ENCODE data around the gene INHBA. TPM values are rescaled to one million over a fixed set of nuclear protein-coding genes. Genes with fewer than 3 reads are reported as not detected.

The INHBA gene
- total RNA-seq, 1 experiment from 2014 or later, result 0.08 TPM

DNA sequence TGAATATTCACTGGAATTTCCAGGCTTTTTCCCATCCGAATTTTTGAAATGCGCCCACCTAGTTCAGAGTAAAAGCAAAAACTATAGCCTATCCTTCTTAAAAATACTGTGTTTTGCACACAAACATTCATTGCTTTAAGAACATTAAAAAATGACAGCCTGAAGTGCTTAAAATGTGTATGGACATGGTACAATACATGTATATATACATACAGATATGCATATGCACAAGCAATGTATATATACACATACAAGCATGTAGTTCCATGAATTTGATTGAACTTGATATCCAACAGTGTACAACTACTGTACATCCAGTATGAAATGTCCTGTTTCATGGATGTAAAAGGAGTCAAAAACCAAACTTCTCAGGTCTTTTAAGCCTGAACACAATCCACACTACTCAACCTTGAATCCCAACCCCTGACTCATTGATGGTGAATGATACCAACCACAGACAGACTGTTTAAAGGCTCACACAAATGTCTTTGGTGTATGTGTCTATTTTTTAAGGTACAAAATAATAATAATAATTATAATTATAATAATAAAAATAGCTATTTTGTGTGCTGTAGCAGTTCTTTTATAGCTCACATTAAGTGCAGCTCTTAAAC is 14.8 kb downstream of the INHBA start:
- no peaks in the 10 kb centered on the region for H3K9me3 ChIP-seq (replicated peaks)
- no peak overlapping the region for H3K4me3 ChIP-seq
- DNase-seq, result no peak
- peaks cover 10% of the 10 kb centered on the region for H3K27me3 ChIP-seq
- no peaks in the 10 kb centered on the region for H3K4me1 ChIP-seq
- no peak overlapping the region for H3K27ac ChIP-seq
- no peaks in the 10 kb centered on the region for H3K36me3 ChIP-seq

DNA sequence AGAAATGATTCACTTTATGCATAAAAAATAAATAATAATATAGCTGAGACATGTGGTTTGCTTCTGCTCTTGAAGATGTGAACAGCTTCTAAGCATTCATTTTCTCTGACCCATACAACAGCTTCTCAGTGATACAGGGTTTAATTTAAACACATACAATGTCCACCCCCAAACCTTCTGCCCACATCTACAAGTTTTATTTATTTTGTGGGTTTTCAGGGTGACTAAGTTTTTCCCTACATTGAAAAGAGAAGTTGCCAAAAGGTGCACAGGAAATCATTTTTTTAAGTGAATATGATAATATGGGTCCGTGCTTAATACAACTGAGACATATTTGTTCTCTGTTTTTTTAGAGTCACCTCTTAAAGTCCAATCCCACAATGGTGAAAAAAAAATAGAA is 17.2 kb downstream of the INHBA start:
- Histone ChIP-seq H3K4me1 (no peaks in the 10 kb centered on the region), H3K27ac (no peak overlapping the region), H3K4me3 (no peak overlapping the region), H3K36me3 (no peaks in the 10 kb centered on the region), H3K27me3 (peaks cover 4% of the 10 kb centered on the region; the same call in 1 of the 2 replicates), H3K9me3 (replicated peaks) (no peaks in the 10 kb centered on the region)
- DNase-seq, result no peak

DNA sequence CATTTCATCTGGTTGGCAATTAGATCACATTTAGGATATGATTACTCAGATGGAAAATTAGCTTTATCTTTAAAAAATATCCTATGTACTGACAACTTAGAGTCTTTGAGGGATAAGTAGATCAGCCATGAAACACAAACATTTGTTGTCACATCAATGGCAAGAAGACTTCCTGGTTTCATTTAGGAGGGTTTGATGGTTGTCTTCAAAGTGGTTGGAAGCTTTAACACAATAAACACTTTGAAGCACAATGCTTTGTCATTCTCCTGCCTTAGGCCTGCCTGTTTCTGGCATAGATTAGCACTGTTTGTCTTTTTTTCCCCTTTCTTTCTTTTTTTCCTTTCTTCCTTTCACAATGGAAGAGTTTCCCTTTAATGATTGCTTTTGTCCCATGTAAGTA is 20.5 kb downstream of the INHBA start:
- no peaks in the 10 kb centered on the region for H3K4me1 ChIP-seq
- no peak overlapping the region for H3K4me3 ChIP-seq
- DNase-seq, result no peak
- H3K27me3 ChIP-seq, result peaks cover 3% of the 10 kb centered on the region; the same call in 1 of the 2 replicates
- H3K27ac ChIP-seq, result no peak overlapping the region
- H3K9me3 ChIP-seq (replicated peaks), result no peaks in the 10 kb centered on the region
- H3K36me3 ChIP-seq, result no peaks in the 10 kb centered on the region

DNA sequence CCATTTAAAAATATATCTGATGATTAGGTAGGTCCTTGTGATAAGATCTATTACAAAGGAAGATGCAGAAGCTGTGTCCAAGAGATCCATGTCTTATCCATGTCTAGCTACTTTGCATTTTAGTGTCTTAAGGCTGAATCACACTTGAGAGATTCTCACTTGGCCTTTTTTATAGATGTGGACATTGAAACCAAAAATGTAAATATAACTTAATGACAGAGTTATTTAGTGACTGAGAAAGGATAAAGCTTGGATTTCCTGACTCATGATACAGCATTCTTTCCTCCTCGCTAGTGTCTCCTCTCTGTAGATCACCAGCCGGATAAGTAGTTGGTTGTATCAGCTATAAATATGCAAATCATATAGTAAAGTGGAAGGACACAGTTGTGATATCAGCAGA is 23.3 kb downstream of the INHBA start:
- no peak for DNase-seq

DNA sequence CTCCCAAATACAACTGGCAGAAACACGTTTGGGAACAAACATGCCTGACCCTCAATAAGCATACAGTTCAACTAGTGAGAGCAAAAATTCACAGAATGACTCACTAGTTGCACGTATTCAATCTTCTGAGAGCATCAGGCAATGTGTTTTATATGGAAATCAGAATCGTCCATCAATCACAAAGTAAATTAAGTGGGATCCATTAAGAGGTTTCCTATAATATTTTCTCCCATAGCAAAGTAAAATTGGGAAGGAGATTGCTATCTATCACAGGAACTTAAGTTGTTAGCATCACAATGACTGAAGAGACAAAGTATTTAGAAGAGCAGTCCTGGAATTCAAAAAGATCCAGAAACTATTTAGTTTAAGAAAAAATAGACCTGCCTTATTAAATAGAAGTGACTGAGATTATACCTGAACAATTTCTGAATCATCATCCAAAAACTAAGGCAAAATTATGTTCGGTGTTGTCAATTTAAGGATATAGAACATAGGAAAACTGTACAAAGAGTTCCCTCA is 28.3 kb downstream of the INHBA start:
- Histone ChIP-seq H3K36me3 (no peaks in the 10 kb centered on the region), H3K4me3 (no peak overlapping the region), H3K9me3 (replicated peaks) (no peaks in the 10 kb centered on the region), H3K27ac (no peak overlapping the region), H3K27me3 (peaks cover 7% of the 10 kb centered on the region; the same call in 1 of the 2 replicates), H3K4me1 (no peaks in the 10 kb centered on the region)
- DNase-seq, result no peak

More for the DNA sequence above, 23.3 kb downstream of the INHBA start:
- H3K4me1 ChIP-seq, result no peaks in the 10 kb centered on the region
- H3K36me3 ChIP-seq, result no peaks in the 10 kb centered on the region
- H3K27me3 ChIP-seq, result peaks cover 6% of the 10 kb centered on the region; the same call in 1 of the 2 replicates
- H3K4me3 ChIP-seq, result no peak overlapping the region
- no peaks in the 10 kb centered on the region for H3K9me3 ChIP-seq (replicated peaks)
- H3K27ac ChIP-seq, result no peak overlapping the region

DNA sequence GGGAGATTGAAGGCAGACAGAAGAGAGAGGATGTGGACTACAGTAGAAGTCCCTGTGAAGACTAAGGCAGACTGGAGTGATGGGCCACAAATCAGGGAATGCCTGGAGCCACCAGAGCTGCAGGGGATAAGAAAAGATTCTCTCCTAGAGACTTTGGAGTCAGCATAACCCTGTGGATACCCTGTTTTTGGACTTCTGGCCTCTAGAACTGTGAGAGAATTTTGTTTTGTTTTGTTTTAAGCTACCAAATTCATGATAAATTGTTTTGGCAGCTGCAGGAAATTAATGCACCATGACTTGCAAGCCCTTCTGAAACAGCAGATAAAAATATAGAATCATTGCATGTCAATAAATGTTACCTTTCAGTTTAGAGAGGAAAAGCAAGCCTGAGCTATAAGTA is 41.3 kb downstream of the INHBA start:
- H3K9me3 ChIP-seq (replicated peaks), result no peaks in the 10 kb centered on the region
- no peaks in the 10 kb centered on the region for H3K36me3 ChIP-seq
- no peak overlapping the region for H3K27ac ChIP-seq
- H3K4me1 ChIP-seq, result no peaks in the 10 kb centered on the region
- peaks cover 4% of the 10 kb centered on the region; the same call in 1 of the 2 replicates for H3K27me3 ChIP-seq
- no peak for DNase-seq
- H3K4me3 ChIP-seq, result no peak overlapping the region

DNA sequence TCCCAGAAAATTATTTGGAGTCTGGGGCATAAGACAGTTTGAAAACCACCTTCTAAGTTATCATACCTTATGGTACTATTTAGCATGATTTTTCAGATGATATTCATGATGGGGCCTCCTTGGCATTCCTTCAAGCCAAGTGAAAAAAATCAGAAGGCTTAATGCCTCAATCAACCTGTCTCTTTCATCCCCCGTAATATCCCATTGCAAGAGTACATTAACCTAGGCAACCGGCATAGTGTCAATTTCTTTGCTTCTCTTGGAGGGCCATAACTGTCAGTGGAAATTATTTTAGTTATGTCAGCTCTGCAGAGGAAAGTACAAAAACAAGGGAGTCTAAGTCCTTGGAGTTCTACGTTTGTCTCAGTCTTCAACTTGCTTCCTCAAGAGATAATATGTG is 43.4 kb downstream of the INHBA start:
- Histone ChIP-seq H3K27ac (no peak overlapping the region), H3K4me3 (no peak overlapping the region), H3K9me3 (replicated peaks) (no peaks in the 10 kb centered on the region), H3K4me1 (no peaks in the 10 kb centered on the region), H3K27me3 (peaks cover 4% of the 10 kb centered on the region; the same call in 1 of the 2 replicates), H3K36me3 (no peaks in the 10 kb centered on the region)
- DNase-seq, result no peak

DNA sequence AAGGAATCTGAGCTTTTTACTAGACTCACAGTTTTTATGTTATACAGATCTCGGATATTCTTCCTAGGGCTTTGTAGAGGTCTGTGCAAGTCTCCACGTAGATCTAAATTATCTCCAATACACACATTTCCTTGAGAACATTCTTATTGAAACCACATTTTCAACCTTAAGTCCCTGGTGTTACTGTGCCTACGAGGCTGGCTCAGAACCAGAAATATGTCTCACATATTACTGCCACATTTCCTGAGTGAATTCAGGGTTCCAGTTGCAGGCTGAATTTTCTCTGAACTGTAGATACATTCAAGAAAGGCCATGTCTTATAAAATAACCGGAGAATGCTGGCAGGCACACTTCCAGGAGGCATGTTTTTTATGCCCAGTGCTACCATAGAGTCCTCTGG is 46.5 kb downstream of the INHBA start:
- no peaks in the 10 kb centered on the region for H3K4me1 ChIP-seq
- H3K4me3 ChIP-seq, result no peak overlapping the region
- H3K9me3 ChIP-seq (replicated peaks), result no peaks in the 10 kb centered on the region
- no peak for DNase-seq
- H3K27me3 ChIP-seq, result peaks cover 4% of the 10 kb centered on the region; the same call in 1 of the 2 replicates
- no peaks in the 10 kb centered on the region for H3K36me3 ChIP-seq
- H3K27ac ChIP-seq, result no peak overlapping the region

DNA sequence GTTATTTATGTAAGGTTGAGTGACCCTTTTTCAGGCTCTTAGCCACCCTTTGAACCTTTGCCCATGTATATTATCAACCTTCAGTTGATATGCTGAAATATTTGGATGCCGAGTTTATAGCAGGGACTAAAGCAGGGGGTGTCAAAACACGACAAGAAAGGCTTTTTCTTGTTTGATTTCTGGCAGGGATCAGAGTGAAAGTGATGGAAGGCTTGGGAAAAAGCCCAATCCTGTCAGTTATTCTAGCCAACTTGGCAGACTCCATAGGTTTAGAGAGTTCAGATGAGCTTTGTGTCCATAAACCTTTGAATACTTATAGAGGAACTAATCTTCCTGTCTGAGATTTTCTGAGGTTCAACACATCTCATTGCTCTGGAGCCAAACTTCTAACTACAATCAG is 47.5 kb downstream of the INHBA start:
- H3K27me3 ChIP-seq, result peaks cover 4% of the 10 kb centered on the region; the same call in 1 of the 2 replicates
- no peak for DNase-seq
- H3K36me3 ChIP-seq, result no peaks in the 10 kb centered on the region
- no peaks in the 10 kb centered on the region for H3K9me3 ChIP-seq (replicated peaks)
- H3K4me3 ChIP-seq, result no peak overlapping the region
- H3K27ac ChIP-seq, result no peak overlapping the region
- no peaks in the 10 kb centered on the region for H3K4me1 ChIP-seq

DNA sequence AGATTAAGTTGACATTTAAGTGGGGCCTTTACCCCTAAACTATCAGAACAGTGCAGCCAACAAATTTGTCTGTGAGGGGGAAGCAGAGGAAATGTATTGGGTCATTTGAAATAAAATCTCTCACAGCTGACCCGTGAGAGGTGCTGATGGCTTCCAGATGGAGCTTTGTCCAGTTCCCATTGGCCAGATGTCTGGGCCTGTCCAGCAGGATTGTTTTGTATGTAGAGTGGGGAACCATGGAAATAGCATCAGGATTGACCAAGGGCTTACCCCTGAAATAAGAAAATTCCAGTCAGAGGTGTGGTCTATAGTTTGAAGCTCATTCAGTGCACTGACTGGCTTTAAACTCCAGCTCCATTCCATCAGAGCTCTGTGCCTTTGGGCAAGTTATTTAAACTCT is 50.6 kb downstream of the INHBA start:
- Histone ChIP-seq H3K4me3 (no peak overlapping the region), H3K4me1 (no peaks in the 10 kb centered on the region), H3K27me3 (0 out of 2 replicates have a peak, but pooled peaks cover 4% of the 10 kb centered on the region), H3K9me3 (replicated peaks) (no peaks in the 10 kb centered on the region), H3K36me3 (no peaks in the 10 kb centered on the region), H3K27ac (no peak overlapping the region)
- DNase-seq, result no peak

DNA sequence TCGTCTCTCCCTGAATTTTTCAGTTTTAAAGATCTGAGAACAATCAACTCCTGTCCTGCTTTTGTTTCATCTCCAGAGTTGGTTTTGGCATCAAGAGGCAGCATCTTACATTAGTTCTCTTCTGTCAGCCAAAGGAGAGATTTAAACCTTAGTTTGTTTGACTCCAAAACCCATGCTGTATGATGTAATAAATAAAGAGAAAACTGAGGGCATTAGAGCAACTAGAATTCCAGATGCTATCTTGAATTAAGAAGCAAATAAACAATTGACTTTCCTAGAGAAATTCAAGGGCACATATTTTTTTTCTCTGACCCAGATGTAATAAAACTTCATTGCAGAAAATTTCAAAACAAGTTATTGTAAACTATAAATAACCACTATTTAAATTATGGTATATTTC is 54.4 kb downstream of the INHBA start:
- no peaks in the 10 kb centered on the region for H3K9me3 ChIP-seq (replicated peaks)
- H3K27me3 ChIP-seq, result 0 out of 2 replicates have a peak, but pooled peaks cover 7% of the 10 kb centered on the region
- no peak for DNase-seq
- no peaks in the 10 kb centered on the region for H3K36me3 ChIP-seq
- no peaks in the 10 kb centered on the region for H3K4me1 ChIP-seq
- no peak overlapping the region for H3K4me3 ChIP-seq
- H3K27ac ChIP-seq, result no peak overlapping the region

DNA sequence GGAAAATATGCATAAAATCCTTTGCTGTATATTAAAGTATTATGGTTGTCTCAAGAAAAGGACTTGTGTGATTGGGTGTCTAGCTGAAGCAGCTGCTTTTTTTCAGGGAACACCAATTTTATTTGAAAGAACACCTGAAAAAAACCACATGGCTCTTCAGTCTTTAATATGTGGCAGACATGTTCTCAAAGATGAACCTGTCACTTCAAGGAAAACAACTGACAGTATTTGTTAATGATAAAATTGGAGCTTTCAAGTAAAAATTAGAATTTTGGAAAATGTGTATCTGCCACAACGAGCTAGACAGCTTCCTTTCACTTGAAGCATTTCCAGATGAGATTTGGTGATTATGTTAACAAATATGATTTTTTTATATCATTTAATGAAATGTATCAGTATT is 59.3 kb downstream of the INHBA start:
- H3K4me1 ChIP-seq, result no peaks in the 10 kb centered on the region
- H3K4me3 ChIP-seq, result no peak overlapping the region
- H3K27me3 ChIP-seq, result peaks cover 4% of the 10 kb centered on the region; the same call in 1 of the 2 replicates
- no peaks in the 10 kb centered on the region for H3K9me3 ChIP-seq (replicated peaks)
- no peak for DNase-seq
- no peaks in the 10 kb centered on the region for H3K36me3 ChIP-seq
- H3K27ac ChIP-seq, result no peak overlapping the region

DNA sequence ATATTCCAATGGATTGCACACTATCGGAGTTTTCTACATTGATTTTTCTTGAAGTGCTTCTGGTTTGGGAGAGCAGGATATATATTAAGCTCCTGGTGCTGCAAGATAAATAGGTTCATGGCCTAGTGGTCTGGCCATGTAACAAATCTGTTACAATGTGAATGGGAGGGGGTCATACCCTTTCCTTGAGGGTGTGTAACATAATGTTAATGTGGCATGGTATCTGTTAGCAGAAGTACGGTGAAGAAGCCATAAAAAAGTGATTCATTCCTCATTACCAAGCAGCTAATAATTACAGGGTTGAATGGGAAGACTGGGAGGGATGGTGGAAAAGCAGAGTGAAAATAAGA is 61.2 kb downstream of the INHBA start:
- Histone ChIP-seq H3K9me3 (replicated peaks) (no peaks in the 10 kb centered on the region), H3K27me3 (no peaks in the 10 kb centered on the region; the same call in 1 of the 2 replicates), H3K36me3 (no peaks in the 10 kb centered on the region), H3K27ac (no peak overlapping the region), H3K4me3 (no peak overlapping the region), H3K4me1 (no peaks in the 10 kb centered on the region)
- DNase-seq, result no peak

DNA sequence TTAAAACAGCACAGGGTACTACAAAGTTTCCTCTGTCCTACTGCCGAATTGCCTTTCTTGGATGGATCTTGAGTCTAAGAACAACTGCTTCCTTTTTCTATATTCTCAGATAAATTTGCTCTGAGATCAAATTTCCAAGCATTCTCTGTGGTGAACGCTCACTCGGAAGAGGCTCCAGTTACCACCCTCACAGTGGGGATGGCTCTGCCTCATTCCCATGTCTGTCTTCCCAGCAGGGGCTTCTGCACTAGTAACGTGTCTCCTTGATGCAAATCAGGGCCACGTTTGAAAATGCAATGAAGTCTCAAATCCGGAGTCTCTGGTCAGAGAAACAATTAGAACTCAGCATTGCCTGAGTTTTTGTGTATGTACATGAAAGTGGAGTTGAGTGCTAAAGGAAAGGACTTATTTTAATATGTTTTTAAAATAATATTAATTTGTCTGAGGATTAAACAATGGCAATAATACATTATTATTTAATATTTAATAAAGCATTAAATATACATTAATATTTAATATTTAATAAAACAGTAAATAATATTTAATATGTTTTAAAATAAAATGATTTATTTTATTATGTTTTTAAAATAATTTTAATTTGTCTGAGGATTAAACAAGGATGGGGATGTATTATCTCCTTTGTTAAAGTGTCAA is 61.8 kb downstream of the INHBA start:
- H3K27me3 ChIP-seq, result no peaks in the 10 kb centered on the region; the same call in 1 of the 2 replicates
- H3K4me3 ChIP-seq, result no peak overlapping the region
- no peaks in the 10 kb centered on the region for H3K4me1 ChIP-seq
- H3K27ac ChIP-seq, result no peak overlapping the region
- DNase-seq, result peak in 1 of 2 experiments; percentile 38
- H3K36me3 ChIP-seq, result no peaks in the 10 kb centered on the region
- H3K9me3 ChIP-seq (replicated peaks), result no peaks in the 10 kb centered on the region

DNA sequence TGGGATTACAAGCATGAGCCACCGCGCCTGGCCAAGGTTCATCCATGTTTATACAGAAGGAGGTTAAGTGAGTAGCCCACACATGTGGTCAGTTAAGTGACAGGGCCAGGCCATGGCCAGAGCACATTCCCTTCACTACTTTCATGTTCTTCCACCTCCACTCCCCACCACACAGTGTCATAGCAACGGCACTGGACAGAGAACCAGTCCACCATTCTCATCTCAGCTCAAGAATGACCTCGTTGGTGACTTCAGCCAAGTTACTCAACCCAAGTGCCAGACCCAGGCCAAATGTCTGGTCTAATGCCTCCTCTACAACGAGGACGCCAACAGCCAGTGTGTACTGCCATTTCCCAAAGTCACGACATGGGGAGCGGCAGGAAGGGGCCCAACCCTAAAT is 62.4 kb downstream of the INHBA start:
- Histone ChIP-seq H3K4me1 (no peaks in the 10 kb centered on the region), H3K4me3 (no peak overlapping the region), H3K36me3 (no peaks in the 10 kb centered on the region), H3K9me3 (replicated peaks) (no peaks in the 10 kb centered on the region), H3K27ac (no peak overlapping the region), H3K27me3 (no peaks in the 10 kb centered on the region; the same call in 1 of the 2 replicates)
- DNase-seq, result no peak
